GM12872 (cell line): ENCODE results near the gene GRIP1.
A peak's percentile ranks its signal among the peaks of the same experiment; 100 is the strongest.

Experiments
- CTCF ChIP-seq: IDR thresholded peaks from 3 replicates; pipeline ENCODE4 v1.5.1; 2011; ENCODE audit warnings: low read depth, mild to moderate bottlenecking, low read length, moderate library complexity; ENCODE audit not compliant: insufficient read depth

Gene GRIP1

GRCh38 chr12:66707002-66707697, 28.3 kb upstream of the GRIP1 start:
- no peak for TF ChIP-seq CTCF

GRCh38 chr12:66699738-66700482, 21.0 kb upstream of the GRIP1 start:
- TF ChIP-seq CTCF, result no peak

GRCh38 chr12:66698558-66698957, 19.7 kb upstream of the GRIP1 start:
- no peak for TF ChIP-seq CTCF

- TF ChIP-seq CTCF, result no peak
Observed at GRCh38 chr12:66697404-66697803, 18.5 kb upstream of the GRIP1 start.

- TF ChIP-seq CTCF, result no peak
Observed at GRCh38 chr12:66694666-66695613, 16.1 kb upstream of the GRIP1 start.

- TF ChIP-seq CTCF, result peak; percentile 59; the same call in 2 of the 3 replicates
Observed at GRCh38 chr12:66693901-66694513, 15.1 kb upstream of the GRIP1 start.
